ENCODE results near the gene ITGA1.

ITGA1 gene

DNA sequence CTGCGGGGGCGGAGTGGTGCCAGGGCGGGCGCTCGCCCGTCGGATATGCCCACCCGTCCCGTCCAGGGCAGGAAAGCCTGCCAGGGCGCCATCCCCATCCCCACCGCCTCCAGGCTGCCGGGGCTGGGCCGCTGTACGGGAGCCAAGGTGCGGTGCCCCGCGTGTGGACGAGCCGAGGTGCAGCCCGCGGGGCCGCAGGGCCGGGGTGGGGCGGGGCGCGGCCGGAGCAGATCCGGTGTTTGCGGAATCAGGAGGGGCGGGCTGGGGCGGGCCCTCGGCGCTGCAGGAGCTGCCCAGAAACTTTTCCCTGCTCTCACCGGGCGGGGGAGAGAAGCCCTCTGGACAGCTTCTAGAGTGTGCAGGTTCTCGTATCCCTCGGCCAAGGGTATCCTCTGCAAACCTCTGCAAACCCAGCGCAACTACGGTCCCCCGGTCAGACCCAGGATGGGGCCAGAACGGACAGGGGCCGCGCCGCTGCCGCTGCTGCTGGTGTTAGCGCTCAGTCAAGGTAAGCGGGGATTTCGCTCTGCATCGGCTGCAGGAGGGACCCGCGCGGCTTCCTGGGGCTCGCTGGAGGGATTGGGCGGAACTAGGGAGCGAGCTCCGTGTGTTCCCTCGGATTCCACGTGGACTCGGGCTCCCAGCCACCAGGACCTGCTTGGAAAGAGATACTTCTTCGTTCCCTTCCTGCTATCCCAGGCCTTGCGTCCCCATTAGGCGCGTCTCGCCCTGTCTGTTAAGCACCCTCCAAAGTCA, 201.5 kb downstream of the ITGA1 start, which contains the start of gene ITGA2:
ITGA2 (plus strand) TSS at position 328 of the 756 bp plus-strand sequence; CDS start at position 445, 117 bp downstream.
- in situ Hi-C loops (cut with HindIII; ENCODE audit: low sequenced_read_pairs) = no loop called here

DNA sequence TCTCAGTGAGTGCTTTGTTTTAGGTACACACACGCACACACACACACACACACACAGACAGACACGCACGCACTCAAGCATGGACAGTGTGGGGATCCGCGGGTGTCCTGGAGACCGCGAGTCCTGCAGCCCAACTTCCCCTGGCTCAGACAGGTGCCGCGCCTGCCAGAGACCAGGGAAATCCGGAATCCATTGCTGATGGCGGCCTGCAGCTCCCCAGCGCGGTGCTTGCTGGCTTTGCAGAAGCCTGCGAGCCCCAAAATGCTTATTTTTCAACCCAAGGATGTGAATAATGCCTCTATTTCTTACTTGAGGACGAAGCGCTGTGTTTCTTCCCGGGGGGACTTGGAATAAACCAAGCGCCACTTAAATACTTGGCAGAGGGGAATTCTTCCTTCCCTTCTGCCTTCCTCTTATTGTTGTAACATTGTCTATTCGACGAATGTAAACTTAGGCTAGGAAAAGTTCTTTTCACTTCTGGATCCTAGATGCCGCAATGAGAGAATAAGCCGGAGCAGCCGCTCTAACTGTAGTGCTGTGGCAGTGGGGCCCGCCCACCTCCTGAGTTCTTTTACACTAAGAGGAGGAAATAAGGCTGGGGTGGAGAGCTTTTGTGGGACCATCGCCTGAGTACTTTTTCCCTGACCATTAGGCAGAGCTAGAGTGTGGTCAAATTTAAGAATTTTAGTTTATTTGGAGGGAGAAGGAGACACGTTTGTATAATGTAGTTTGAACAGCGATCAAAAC, 202.2 kb downstream of the ITGA1 start:
- in situ Hi-C loops (cut with HindIII; ENCODE audit: low sequenced_read_pairs) = no loop called here

DNA sequence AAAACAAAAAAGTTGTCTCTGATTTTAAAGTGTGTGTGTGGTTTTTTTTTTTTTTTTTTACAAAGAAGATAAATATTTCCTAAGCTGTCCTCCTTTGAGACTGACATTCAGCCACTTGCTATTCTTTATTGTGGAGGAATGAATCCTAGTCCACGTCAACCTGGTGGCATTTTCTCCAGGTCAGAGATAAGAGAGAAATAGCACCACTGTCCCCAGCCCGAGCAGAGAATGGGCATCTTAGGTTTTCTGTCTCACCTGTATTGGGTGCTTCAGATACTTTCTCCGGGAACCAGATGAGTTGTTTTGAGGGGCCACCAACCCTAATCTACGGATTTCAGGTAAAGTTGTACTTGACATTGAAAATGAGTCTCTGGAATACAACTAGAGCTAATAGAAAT, 202.8 kb downstream of the ITGA1 start:
- in situ Hi-C loops (cut with HindIII; ENCODE audit: low sequenced_read_pairs) = no loop called here

DNA sequence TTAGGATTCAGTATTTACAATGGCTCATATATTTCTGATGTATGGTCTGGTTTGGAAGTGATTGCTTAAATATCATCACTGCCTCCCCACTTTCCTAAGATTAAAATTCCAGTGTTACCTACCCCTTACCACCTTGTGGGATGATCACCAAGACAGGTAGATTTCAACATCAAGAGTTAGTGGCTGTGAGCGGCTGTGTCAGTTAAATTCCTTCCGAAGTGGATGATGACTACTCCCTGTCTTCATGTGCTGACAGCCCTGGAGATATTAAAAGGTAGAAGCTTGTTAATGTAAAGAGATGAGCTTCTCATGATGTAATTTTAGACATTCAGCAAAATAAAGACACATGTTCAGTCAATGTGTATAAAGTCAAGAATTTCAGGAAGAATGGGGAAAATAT, 205.7 kb downstream of the ITGA1 start:
- in situ Hi-C loops (cut with HindIII; ENCODE audit: low sequenced_read_pairs) = no loop called here

DNA sequence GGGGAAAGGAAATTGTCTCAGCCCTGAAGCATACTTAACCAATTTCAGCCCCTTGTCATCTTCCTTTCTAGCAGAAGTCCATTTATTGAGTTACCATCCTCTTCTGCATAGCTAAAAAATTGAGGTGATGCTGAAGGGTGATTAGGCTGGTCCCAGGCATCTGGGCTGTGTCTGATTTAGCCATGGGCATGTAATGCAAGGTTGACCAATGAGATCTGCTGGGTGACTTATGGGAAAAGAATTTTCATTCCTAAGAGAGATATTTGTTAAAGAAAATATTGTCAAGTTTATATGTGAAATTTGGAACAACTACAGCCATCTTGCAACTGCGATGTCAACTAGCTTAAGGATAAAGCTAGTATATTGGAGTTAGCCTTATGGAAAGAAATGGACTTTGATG, 206.6 kb downstream of the ITGA1 start:
- in situ Hi-C loops (cut with HindIII; ENCODE audit: low sequenced_read_pairs) = no loop called here

DNA sequence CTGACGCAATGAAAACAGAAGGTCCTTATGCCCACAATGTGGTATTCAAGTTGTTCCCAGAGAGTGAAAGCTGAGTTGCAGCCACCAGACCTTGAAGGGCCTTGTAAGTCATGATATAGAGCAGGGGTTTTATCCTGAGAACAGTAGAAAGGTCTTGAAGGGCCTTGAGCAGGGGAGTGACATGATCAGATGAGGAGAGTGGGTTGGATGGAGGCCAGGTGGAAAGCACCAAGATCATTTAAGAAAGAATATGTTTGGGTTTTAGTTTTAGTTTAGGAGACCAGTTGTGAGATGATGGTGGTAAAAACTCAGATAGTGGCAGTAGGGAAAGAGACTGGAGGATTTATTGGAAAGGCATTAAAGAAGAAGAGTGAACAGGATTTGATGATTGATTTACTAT, 207.4 kb downstream of the ITGA1 start:
- in situ Hi-C loops (cut with HindIII; ENCODE audit: low sequenced_read_pairs) = no loop called here

DNA sequence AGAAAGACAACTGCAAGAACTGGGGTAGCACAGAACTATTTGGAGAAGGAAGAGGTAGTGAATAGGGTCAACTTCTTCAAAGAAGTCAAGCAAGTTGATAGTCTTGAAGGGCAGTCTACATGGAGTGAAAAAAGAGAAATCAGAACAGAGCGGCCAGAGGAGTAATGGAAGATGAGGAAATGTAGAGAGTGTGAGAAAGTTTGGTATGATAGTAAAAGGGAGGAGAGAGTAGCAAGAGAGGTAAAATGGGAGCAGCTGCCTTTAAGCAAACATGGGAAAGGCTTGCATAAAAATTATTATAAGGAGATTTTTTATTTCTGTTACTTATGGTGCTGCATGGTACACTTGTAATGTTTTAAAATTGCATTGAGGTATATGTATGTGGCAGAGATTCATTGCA, 208.2 kb downstream of the ITGA1 start:
- in situ Hi-C loops (cut with HindIII; ENCODE audit: low sequenced_read_pairs) = no loop called here

DNA sequence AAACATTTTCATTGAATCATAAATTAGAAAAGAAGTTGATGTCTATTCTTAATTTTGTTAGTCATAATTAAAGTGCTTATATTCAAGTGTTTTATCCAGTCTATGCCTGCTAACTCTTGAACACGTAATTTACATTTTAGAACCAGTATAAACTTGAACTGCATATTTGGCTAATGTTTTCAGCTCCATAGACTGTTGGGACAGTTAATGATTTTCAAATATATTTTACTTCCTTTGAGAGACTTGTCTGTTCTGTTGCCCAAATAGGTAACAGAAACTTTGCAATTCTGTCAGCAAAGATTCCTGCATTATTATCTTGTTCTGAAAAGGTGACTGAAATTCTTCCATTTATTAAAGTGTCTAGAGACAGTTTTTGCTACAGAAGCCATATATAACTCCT, 209.3 kb downstream of the ITGA1 start:
- in situ Hi-C loops (cut with HindIII; ENCODE audit: low sequenced_read_pairs) = no loop called here

DNA sequence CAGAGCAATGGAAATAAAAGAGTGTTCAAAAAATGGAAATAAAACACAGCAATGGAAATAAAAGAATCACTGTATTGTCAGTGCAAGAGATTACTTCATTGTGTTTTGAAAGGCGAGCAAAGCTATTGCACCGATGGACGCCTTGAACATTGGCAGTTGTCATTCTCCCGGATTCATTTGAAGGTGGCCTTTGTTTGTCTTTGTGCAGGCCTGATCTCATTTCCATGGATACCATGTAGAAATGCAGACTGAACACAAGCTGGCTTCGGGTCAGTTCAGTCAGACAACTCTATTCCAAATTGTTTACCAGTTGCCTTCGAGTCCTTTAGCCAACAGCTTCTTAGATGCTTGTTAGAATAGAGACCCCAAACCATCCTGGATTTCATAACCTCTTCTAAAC, 209.7 kb downstream of the ITGA1 start:
- in situ Hi-C loops (cut with HindIII; ENCODE audit: low sequenced_read_pairs) = no loop called here

DNA sequence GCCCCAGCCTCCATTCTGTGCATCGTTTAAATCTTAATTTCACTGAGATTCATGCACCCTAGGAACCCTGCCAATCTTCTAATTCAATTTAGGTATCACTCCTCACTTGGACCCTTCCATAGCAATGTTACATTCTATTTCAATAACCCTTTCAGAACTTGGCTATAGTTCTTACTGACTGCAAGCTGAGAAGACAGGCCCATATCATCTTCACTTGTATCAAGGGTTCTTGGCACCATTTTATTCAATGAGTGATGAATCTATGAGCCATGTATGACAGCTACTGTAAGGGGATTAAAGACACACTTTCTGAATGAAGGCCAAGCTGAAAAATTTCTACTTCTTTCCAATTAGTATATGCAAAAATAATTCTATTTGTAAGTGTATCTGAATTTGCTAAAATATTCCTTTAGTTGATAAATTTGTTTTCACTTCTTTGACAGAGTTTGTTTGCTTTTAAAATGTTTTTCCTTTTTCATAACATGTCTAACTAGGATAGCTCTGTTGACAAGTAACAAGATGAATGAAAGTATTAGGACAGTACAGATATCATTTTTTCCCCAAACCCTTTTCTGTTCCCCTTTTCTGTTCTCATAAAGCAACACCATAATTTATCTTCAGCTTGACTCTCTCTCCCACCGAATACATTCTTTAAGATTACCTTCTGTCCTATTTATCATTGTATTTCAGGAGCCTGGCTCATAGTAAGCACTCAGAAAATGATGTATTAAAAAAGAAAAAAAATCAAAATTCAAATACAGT, 211.0 kb downstream of the ITGA1 start:
- in situ Hi-C loops (cut with HindIII; ENCODE audit: low sequenced_read_pairs) = no loop called here

DNA sequence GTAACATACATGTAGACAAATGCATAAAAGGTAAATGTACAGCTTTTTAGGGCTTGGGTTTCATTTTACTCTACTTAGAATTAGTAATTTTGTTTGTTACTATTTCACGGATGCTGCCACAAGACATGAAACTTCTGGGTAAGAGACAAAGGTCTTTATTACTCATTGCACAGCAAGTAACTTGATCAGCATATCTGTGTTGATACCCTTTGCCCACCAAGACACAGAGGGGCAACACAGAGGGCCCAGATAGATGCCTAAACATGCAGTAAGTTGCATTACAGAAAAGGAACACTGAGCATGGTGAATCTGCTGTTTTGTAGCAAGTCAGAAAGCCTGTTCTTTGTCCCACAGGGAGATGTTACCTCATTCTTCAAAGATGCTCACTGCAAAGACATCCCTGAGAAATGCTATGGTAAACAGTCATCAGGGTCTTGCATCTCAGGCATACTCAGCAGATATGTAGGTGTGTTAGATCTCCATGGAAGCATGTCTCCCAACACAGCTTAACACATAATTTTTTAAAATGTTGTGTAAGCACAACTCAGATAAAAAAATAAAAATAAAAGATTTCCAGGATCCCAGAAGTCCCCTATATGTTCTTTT, 211.7 kb downstream of the ITGA1 start:
- in situ Hi-C loops (cut with HindIII; ENCODE audit: low sequenced_read_pairs) = no loop called here

DNA sequence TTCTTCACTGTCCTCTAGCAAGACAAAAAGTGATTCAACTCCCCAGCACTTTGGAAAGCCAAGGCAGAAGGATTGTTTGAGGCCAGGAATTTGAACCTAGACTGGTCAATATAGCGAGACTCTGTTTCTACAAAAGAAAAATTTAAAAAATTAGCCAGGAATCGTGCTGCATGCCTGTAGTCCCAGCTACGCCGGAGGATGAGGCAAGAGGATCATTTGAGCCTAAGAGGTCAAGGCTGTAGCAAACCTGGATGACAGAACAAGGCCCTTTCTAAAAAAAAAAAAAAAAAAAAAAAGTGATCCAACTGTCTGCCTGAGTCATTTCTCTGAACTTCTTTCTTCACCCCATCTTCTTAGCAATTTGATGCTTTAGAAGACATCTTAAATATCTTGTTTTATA, 213.8 kb downstream of the ITGA1 start:
- in situ Hi-C loops (cut with HindIII; ENCODE audit: low sequenced_read_pairs) = no loop called here

DNA sequence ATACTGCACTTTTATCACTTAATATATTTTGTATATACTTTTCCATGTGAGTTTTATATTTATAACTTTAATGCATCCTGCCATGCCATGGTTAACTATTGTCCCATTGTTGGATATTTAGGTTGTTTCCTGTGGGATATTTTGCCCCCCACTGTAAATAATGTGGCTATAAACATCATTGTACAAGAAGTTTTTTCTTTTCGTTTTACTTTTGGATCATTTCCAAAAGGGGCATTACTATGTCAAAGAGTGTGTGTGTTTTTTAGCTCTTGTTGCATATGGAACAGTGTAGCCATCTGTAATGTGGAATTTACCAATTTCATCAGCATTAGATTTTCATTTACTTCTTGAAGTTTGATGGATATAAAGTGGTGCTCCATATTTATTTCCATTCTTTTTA, 214.8 kb downstream of the ITGA1 start:
- in situ Hi-C loops (cut with HindIII; ENCODE audit: low sequenced_read_pairs) = no loop called here

DNA sequence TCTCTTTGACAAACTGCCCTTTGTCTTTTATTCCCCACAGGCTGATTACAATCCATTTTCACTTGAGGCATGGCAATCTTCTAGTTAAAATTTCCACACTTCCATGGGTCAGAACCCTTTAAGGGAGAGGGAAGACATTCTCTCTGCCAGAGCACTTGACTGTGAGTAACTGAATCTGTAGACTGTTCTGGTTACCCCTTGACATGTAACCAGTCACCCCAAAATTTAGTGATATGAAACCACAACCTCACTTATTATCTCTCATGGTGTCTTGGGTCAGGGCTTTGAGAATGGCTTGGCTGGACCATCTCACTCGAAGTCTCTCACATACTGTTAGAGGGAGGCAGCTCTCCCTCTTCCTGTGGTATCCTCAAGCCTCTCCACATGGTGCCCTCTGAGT, 215.4 kb downstream of the ITGA1 start:
- in situ Hi-C loops (cut with HindIII; ENCODE audit: low sequenced_read_pairs) = no loop called here

DNA sequence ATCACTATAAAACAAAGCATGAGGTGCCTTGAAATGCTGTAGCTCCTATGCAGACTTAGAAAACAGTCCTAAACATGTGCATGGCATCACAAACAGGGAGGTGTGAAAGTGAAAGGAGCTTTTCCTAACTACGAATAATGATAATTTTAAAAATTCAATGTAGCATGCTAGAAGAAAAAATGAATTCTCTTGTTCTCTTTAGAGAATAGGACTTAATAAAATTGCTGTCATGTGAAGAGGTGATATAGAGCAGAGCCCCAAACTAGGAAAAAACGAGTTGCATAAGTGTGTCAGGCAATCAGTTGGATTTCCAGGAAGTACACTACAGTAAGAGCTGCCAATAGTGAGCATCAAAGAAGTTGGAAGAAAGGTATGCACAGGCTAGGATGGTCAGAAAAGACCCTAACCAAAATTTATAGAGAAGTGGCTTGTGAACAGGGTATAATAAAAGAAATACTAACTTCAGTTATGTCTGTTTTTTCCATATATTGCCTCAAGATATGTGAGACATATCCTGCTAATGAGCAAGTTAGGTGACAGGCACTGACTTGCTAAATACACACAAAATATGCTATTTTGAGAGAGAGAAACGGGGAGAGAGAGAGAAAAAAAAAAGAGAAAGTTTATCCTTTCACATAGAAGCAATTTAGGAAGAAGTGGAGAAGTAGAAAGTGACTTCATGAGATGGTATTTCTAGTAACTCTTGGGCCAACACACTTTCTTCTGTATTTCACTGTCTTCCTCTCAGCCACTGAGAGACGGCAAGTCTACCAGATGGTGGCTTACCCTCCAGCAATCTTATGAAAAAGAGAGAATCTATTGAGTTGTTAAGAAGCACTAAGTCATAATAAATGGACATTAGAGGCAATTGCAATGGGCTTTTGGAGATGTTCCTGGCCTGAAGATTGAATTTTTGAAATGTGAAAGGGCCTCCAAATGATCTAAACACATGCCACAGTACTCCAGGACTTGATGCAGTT, 219.5 kb downstream of the ITGA1 start:
- in situ Hi-C loops (cut with HindIII; ENCODE audit: low sequenced_read_pairs) = no loop called here

DNA sequence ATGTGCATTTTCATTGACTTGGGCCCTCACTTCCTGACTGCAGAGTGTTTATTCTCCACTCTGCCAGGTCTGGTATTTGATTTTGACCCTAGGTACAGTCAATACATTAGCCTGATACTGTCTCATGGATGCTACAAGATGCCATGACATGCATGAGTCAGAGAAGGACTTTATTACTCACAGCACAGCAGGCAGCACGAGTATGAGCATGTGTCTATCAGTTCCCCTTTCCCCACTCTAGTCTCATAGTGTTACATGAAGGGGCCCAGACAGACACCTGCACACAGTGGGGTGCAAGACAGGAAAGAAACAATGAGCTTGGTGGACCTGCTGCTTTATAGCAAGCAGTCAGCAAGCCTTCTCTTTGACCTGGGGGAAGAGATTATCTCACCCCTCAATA, 221.0 kb downstream of the ITGA1 start:
- in situ Hi-C loops (cut with HindIII; ENCODE audit: low sequenced_read_pairs) = no loop called here

Data from endothelial cell of hepatic sinusoid (primary cell).